Measurements from ENCODE around the gene ELFN1.

The ELFN1 gene

GRCh38 chr7:1706381-1706720, 36.3 kb downstream of the ELFN1 start:
- no peak for DNase-seq (ENCODE audit: low read depth)
- H3K4me3 ChIP-seq (ENCODE audit: low read depth, low read length), result no peak overlapping the region
- TF ChIP-seq CTCF (IDR thresholded peaks at IDR 0.05; ENCODE audit: low read depth, low read length, missing control alignments), result no peak

- no peak overlapping the region for H3K4me3 ChIP-seq (ENCODE audit: low read depth, low read length)
- TF ChIP-seq CTCF (IDR thresholded peaks at IDR 0.05; ENCODE audit: low read depth, low read length, missing control alignments), result no peak
- peak; percentile 19 for DNase-seq (ENCODE audit: low read depth)
Observed at GRCh38 chr7:1706721-1707613, 36.9 kb downstream of the ELFN1 start.

- no peak for DNase-seq (ENCODE audit: low read depth)
- no peak overlapping the region for H3K4me3 ChIP-seq (ENCODE audit: low read depth, low read length)
- TF ChIP-seq CTCF (IDR thresholded peaks at IDR 0.05; ENCODE audit: low read depth, low read length, missing control alignments), result peak; percentile 34
Observed at GRCh38 chr7:1707756-1708595, 37.9 kb downstream of the ELFN1 start.

GRCh38 chr7:1708596-1709251, 38.6 kb downstream of the ELFN1 start:
- H3K4me3 ChIP-seq (ENCODE audit: low read depth, low read length), result no peak overlapping the region
- DNase-seq (ENCODE audit: low read depth), result no peak
- TF ChIP-seq CTCF (IDR thresholded peaks at IDR 0.05; ENCODE audit: low read depth, low read length, missing control alignments), result no peak

- no peak overlapping the region for H3K4me3 ChIP-seq (ENCODE audit: low read depth, low read length)
- no peak for DNase-seq (ENCODE audit: low read depth)
- no peak for TF ChIP-seq CTCF (IDR thresholded peaks at IDR 0.05; ENCODE audit: low read depth, low read length, missing control alignments)
Observed at GRCh38 chr7:1709281-1709680, 39.2 kb downstream of the ELFN1 start.

GRCh38 chr7:1709900-1710299, 39.8 kb downstream of the ELFN1 start:
- H3K4me3 ChIP-seq (ENCODE audit: low read depth, low read length), result no peak overlapping the region
- DNase-seq (ENCODE audit: low read depth), result no peak
- peak; percentile 37 for TF ChIP-seq CTCF (IDR thresholded peaks at IDR 0.05; ENCODE audit: low read depth, low read length, missing control alignments)
